CD4-positive, alpha-beta T cell treated with Interleukin-1 beta for 1 hour (primary cell): ENCODE results near the gene ALDH6A1.

Source experiments
- DNase-seq, 2 donors: peaks; one replicate each; pipeline ENCODE4 v3.0.0-alpha.2; 2020 to 2022

Gene ALDH6A1

GRCh38 chr14:74048281-74048680 lies 36.0 kb downstream of the ALDH6A1 start:
- no peak for DNase-seq

- DNase-seq, result no peak
Observed at GRCh38 chr14:74045522-74045921, 38.7 kb downstream of the ALDH6A1 start.

- DNase-seq, result no peak
Observed at GRCh38 chr14:74042296-74042695, 42.0 kb downstream of the ALDH6A1 start.

- DNase-seq, result peak in 1 of 2 donors; percentile 71
Observed at GRCh38 chr14:74038020-74038859, 46.0 kb downstream of the ALDH6A1 start.

GRCh38 chr14:74035556-74035955 lies 48.7 kb downstream of the ALDH6A1 start:
- no peak for DNase-seq

- no peak for DNase-seq
Observed at GRCh38 chr14:74034572-74034971, 49.7 kb downstream of the ALDH6A1 start.

GRCh38 chr14:74029136-74029535 lies 55.1 kb downstream of the ALDH6A1 start:
- no peak for DNase-seq

- DNase-seq, result no peak
Observed at GRCh38 chr14:74022346-74022745, 61.9 kb downstream of the ALDH6A1 start.

GRCh38 chr14:74019408-74020137 lies 64.7 kb downstream of the ALDH6A1 start:
- DNase-seq, result no peak

GRCh38 chr14:74018586-74019407 lies 65.5 kb downstream of the ALDH6A1 start, which contains the start of the genes BBOF1 and ENTPD5:
BBOF1 (plus strand) TSS chr14:74019349; CDS start chr14:74019479, 130 bp downstream.
ENTPD5 (minus strand) TSS chr14:74019288; CDS start chr14:73988102, 31,186 bp downstream.
- DNase-seq, result peak; percentile 88 to 89

GRCh38 chr14:74018174-74018585 lies 66.1 kb downstream of the ALDH6A1 start:
- peak in 1 of 2 donors; percentile 8 for DNase-seq

- DNase-seq, result no peak
Observed at GRCh38 chr14:74015963-74016362, 68.3 kb downstream of the ALDH6A1 start.

GRCh38 chr14:74015176-74015575 lies 69.1 kb downstream of the ALDH6A1 start:
- no peak for DNase-seq

GRCh38 chr14:74014299-74014698 lies 70.0 kb downstream of the ALDH6A1 start:
- no peak for DNase-seq

- no peak for DNase-seq
Observed at GRCh38 chr14:74008843-74009499, 75.3 kb downstream of the ALDH6A1 start.
